Measurements from ENCODE around the gene CARS1. TPM values are rescaled to one million over a fixed set of nuclear protein-coding genes. Genes with fewer than 3 reads are reported as not detected.

The CARS1 gene
- total and polyA plus RNA-seq, 2 of the 8 experiments (the other 6 are each of a cell fraction or from before 2014, with no cell fraction given), result 44.1 to 100 TPM

DNA sequence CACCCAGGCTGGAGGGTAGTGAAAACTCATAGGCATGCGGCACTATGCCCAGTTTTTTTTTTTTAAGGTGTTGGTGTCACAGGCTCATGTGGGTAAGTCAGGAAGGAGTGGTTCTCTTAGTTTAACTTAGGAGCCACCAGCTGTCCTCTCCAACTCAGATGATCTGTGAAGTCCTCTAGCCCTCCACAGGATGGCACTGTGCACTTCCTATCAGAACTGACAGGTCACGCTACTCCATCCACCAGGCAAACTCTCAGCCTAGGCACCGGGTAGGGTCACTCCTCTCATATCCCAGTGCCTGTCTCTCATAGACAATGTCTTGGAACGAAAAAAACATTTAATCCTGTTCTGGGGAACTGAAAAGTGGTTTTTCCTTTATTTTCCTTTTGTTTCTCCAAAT, 81.6 kb downstream of the CARS1 start (continued):
- no peak for TF ChIP-seq SP1 (IDR thresholded peaks at IDR 0.05; ENCODE audit: low read depth, low read length)
- no peak for TF ChIP-seq BRCA1 (IDR thresholded peaks at IDR 0.05; ENCODE audit: low read depth, low read length)
- TF ChIP-seq KDM5A (IDR thresholded peaks at IDR 0.05; ENCODE audit: low read length), result no peak
- no peak for TF ChIP-seq SP4 (IDR thresholded peaks at IDR 0.05; ENCODE audit: low read length)
- TF ChIP-seq MAFK (IDR thresholded peaks at IDR 0.05; ENCODE audit: low read depth, low read length), result no peak
- TF ChIP-seq, protein P1, sequence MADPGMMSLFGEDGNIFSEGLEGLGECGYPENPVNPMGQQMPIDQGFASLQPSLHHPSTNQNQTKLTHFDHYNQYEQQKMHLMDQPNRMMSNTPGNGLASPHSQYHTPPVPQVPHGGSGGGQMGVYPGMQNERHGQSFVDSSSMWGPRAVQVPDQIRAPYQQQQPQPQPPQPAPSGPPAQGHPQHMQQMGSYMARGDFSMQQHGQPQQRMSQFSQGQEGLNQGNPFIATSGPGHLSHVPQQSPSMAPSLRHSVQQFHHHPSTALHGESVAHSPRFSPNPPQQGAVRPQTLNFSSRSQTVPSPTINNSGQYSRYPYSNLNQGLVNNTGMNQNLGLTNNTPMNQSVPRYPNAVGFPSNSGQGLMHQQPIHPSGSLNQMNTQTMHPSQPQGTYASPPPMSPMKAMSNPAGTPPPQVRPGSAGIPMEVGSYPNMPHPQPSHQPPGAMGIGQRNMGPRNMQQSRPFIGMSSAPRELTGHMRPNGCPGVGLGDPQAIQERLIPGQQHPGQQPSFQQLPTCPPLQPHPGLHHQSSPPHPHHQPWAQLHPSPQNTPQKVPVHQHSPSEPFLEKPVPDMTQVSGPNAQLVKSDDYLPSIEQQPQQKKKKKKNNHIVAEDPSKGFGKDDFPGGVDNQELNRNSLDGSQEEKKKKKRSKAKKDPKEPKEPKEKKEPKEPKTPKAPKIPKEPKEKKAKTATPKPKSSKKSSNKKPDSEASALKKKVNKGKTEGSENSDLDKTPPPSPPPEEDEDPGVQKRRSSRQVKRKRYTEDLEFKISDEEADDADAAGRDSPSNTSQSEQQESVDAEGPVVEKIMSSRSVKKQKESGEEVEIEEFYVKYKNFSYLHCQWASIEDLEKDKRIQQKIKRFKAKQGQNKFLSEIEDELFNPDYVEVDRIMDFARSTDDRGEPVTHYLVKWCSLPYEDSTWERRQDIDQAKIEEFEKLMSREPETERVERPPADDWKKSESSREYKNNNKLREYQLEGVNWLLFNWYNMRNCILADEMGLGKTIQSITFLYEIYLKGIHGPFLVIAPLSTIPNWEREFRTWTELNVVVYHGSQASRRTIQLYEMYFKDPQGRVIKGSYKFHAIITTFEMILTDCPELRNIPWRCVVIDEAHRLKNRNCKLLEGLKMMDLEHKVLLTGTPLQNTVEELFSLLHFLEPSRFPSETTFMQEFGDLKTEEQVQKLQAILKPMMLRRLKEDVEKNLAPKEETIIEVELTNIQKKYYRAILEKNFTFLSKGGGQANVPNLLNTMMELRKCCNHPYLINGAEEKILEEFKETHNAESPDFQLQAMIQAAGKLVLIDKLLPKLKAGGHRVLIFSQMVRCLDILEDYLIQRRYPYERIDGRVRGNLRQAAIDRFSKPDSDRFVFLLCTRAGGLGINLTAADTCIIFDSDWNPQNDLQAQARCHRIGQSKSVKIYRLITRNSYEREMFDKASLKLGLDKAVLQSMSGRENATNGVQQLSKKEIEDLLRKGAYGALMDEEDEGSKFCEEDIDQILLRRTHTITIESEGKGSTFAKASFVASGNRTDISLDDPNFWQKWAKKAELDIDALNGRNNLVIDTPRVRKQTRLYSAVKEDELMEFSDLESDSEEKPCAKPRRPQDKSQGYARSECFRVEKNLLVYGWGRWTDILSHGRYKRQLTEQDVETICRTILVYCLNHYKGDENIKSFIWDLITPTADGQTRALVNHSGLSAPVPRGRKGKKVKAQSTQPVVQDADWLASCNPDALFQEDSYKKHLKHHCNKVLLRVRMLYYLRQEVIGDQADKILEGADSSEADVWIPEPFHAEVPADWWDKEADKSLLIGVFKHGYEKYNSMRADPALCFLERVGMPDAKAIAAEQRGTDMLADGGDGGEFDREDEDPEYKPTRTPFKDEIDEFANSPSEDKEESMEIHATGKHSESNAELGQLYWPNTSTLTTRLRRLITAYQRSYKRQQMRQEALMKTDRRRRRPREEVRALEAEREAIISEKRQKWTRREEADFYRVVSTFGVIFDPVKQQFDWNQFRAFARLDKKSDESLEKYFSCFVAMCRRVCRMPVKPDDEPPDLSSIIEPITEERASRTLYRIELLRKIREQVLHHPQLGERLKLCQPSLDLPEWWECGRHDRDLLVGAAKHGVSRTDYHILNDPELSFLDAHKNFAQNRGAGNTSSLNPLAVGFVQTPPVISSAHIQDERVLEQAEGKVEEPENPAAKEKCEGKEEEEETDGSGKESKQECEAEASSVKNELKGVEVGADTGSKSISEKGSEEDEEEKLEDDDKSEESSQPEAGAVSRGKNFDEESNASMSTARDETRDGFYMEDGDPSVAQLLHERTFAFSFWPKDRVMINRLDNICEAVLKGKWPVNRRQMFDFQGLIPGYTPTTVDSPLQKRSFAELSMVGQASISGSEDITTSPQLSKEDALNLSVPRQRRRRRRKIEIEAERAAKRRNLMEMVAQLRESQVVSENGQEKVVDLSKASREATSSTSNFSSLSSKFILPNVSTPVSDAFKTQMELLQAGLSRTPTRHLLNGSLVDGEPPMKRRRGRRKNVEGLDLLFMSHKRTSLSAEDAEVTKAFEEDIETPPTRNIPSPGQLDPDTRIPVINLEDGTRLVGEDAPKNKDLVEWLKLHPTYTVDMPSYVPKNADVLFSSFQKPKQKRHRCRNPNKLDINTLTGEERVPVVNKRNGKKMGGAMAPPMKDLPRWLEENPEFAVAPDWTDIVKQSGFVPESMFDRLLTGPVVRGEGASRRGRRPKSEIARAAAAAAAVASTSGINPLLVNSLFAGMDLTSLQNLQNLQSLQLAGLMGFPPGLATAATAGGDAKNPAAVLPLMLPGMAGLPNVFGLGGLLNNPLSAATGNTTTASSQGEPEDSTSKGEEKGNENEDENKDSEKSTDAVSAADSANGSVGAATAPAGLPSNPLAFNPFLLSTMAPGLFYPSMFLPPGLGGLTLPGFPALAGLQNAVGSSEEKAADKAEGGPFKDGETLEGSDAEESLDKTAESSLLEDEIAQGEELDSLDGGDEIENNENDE (IDR thresholded peaks at IDR 0.05; ENCODE audit: insufficient replicate concordance, low read length), result no peak
- no peak for TF ChIP-seq CBX5 (IDR thresholded peaks at IDR 0.05; ENCODE audit: low read depth, low read length)
- TF ChIP-seq HDAC6 (IDR thresholded peaks at IDR 0.05; ENCODE audit: low read depth, low read length), result no peak
